ENCODE data around the gene WNT11. TPM values are rescaled to one million over a fixed set of nuclear protein-coding genes. Genes with fewer than 3 reads are reported as not detected.

Gene WNT11
- total RNA-seq, 2 donors from 2014 or later: 0.53 to 0.62 TPM

DNA sequence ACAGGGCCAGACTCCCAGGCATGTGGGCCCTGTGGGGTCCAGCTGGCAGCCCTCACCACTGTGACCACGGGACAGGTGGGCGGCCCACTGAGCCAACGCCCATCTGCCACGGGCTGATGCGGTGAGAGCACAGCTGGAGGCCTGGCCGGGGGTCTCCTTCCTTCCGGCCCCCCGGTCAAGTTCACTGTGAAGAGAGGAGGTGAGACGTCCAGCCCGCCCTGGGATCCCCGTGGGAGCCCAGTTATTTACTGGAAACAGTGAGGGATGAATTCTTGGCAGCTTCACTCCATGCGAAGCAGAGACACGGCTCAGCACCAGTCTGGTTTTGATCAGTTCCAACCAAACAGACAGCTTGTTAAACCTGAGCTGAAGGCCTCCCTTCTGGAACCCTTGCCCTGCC lies 38.7 kb downstream of the WNT11 start:
- H3K36me3 ChIP-seq (ENCODE audit: control insufficient read depth, insufficient read depth, low read length): no peaks in the 10 kb centered on the region
- Mint-ChIP-seq H3K4me3 (no peak overlapping the region), H3K36me3 (ENCODE audit: low read depth) (no peaks in the 10 kb centered on the region), H3K27me3 (ENCODE audit: insufficient read depth) (peaks cover 17% of the 10 kb centered on the region), H3K4me1 (peaks cover 2% of the 10 kb centered on the region), H3K9me3 (no peaks in the 10 kb centered on the region), H3K27ac (no peak overlapping the region)
- H3K9me3 ChIP-seq (ENCODE audit: control insufficient read depth, low read length): no peaks in the 10 kb centered on the region
- 88 to 89% methylated on average over 8 to 13 of the region's 13 CpGs for WGBS, 2 experiments (ENCODE audit: insufficient coverage in 1 of 2, insufficient read length in 1 of 2)
- no peak for DNase-seq
- H3K27me3 ChIP-seq (ENCODE audit: control insufficient read depth, insufficient read depth, low read length, poor library complexity, severe bottlenecking): no peaks in the 10 kb centered on the region
- TF ChIP-seq, protein P1, sequence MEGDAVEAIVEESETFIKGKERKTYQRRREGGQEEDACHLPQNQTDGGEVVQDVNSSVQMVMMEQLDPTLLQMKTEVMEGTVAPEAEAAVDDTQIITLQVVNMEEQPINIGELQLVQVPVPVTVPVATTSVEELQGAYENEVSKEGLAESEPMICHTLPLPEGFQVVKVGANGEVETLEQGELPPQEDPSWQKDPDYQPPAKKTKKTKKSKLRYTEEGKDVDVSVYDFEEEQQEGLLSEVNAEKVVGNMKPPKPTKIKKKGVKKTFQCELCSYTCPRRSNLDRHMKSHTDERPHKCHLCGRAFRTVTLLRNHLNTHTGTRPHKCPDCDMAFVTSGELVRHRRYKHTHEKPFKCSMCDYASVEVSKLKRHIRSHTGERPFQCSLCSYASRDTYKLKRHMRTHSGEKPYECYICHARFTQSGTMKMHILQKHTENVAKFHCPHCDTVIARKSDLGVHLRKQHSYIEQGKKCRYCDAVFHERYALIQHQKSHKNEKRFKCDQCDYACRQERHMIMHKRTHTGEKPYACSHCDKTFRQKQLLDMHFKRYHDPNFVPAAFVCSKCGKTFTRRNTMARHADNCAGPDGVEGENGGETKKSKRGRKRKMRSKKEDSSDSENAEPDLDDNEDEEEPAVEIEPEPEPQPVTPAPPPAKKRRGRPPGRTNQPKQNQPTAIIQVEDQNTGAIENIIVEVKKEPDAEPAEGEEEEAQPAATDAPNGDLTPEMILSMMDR (conservative IDR thresholded peaks at IDR 0.05): no peak
- H3K27ac ChIP-seq (ENCODE audit: low read depth, low read length): no peak overlapping the region
- no peak overlapping the region for H3K9ac ChIP-seq (ENCODE audit: extremely low read depth, low read length, poor library complexity, severe bottlenecking)
- no peaks in the 10 kb centered on the region for H3K4me1 ChIP-seq (ENCODE audit: control insufficient read depth, insufficient read depth, low read length)
- no peak overlapping the region for H3K4me3 ChIP-seq (ENCODE audit: low read length)

DNA sequence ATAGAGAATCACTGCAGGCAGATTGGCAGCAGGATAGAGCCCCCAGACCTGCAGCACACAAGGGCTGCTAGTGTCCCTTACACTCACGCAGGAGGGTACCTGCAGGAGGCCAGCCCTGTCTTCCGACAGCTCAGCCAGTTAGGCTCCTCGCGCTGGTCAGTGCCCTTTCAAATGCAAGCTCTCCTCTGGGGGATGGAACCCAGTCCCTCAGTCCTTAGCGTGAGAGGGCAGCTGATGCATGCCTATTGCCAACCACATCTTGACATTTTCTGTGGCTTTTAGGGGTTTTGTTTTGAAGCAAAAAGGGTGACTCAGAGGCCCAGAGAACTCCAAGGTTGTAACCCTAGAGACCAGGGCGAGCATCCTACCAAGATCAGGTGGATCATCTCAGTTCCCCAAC lies 40.0 kb downstream of the WNT11 start:
- Histone ChIP-seq H3K9me3 (ENCODE audit: control insufficient read depth, low read length) (no peaks in the 10 kb centered on the region), H3K9ac (ENCODE audit: extremely low read depth, low read length, poor library complexity, severe bottlenecking) (no peak overlapping the region), H3K4me3 (ENCODE audit: low read length) (no peak overlapping the region), H3K36me3 (ENCODE audit: control insufficient read depth, insufficient read depth, low read length) (no peaks in the 10 kb centered on the region), H3K4me1 (ENCODE audit: control insufficient read depth, insufficient read depth, low read length) (no peaks in the 10 kb centered on the region), H3K27me3 (ENCODE audit: control insufficient read depth, insufficient read depth, low read length, poor library complexity, severe bottlenecking) (no peaks in the 10 kb centered on the region), H3K27ac (ENCODE audit: low read depth, low read length) (no peak overlapping the region)
- no peak overlapping the region for H3K27ac Mint-ChIP-seq
- TF ChIP-seq, protein P1 (conservative IDR thresholded peaks at IDR 0.05): no peak
- DNase-seq: peak; percentile 70
- no peaks in the 10 kb centered on the region for H3K9me3 Mint-ChIP-seq
- H3K4me1 Mint-ChIP-seq: peaks cover 2% of the 10 kb centered on the region
- H3K27me3 Mint-ChIP-seq (ENCODE audit: insufficient read depth): peaks cover 17% of the 10 kb centered on the region
- 35 to 44% methylated on average over 5 to 6 of the region's 6 CpGs for WGBS, 2 experiments (ENCODE audit: insufficient coverage in 1 of 2, insufficient read length in 1 of 2)
- H3K4me3 Mint-ChIP-seq: no peak overlapping the region
- no peaks in the 10 kb centered on the region for H3K36me3 Mint-ChIP-seq (ENCODE audit: low read depth)

DNA sequence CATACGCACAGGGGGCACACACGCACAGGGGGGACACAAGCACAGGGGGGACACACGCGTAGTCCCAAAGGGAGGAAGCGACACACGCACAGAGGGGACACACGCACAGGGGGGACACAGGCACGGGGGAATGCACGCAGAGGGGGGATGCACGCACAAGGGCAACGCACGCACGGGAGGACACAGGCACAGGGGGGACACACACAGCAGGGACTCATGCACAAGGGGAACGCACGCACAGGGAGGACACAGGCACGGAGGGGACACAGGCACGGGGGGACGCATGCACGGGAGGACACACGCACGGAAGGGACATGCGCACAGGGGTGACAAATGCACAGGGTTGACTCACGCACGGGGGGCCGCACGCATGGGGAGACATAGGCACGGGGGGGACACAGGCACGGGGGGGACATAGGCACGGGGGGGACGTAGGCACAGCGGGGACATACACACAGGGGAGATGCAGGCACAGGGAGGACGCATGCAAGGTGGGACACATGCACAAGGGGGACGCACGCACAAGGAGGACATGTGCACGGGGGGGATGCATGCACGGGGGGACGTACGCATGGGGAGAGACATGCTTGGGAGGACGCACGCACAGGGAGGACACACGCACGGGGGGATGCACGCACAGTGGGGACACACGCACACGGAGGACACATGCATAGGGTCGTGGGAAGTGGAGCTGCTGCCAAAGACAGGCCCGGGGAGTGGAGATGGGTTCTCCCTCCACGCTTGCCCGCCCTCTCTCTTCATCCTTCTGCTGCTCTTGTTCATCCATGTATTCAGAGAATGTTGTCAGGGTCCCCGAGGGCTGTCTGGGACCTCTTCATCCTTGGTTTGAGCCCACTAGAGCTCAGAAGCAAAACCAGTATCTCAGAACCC lies 41.2 kb downstream of the WNT11 start:
- H3K27me3 ChIP-seq (ENCODE audit: control insufficient read depth, insufficient read depth, low read length, poor library complexity, severe bottlenecking): no peaks in the 10 kb centered on the region
- DNase-seq: no peak

More for the DNA sequence above, 41.2 kb downstream of the WNT11 start:
- Histone ChIP-seq H3K9ac (ENCODE audit: extremely low read depth, low read length, poor library complexity, severe bottlenecking) (no peak overlapping the region), H3K27ac (ENCODE audit: low read depth, low read length) (no peak overlapping the region), H3K4me3 (ENCODE audit: low read length) (no peak overlapping the region), H3K4me1 (ENCODE audit: control insufficient read depth, insufficient read depth, low read length) (no peaks in the 10 kb centered on the region), H3K36me3 (ENCODE audit: control insufficient read depth, insufficient read depth, low read length) (no peaks in the 10 kb centered on the region), H3K9me3 (ENCODE audit: control insufficient read depth, low read length) (no peaks in the 10 kb centered on the region)
- H3K4me3 Mint-ChIP-seq: no peak overlapping the region
- H3K9me3 Mint-ChIP-seq: no peaks in the 10 kb centered on the region
- no peaks in the 10 kb centered on the region for H3K36me3 Mint-ChIP-seq (ENCODE audit: low read depth)
- TF ChIP-seq, protein P1 (conservative IDR thresholded peaks at IDR 0.05): no peak
- peaks cover 2% of the 10 kb centered on the region for H3K4me1 Mint-ChIP-seq
- no peak overlapping the region for H3K27ac Mint-ChIP-seq
- peaks cover 17% of the 10 kb centered on the region for H3K27me3 Mint-ChIP-seq (ENCODE audit: insufficient read depth)
- WGBS, 2 experiments (ENCODE audit: insufficient coverage in 1 of 2, insufficient read length in 1 of 2): 92 to 93% methylated on average over 30 to 50 of the region's 50 CpGs

Measured in endodermal cell (in vitro differentiated cells).